NK-92 (cell line): ENCODE data around the gene OSTN.
"Not testable (repeated sequence)": the region's sequence is repeated elsewhere in the genome, so short reads cannot be mapped to it uniquely, and the experiment has no call there.

Experiments used
- DNase-seq: peaks from one replicate; lab custom pipeline; 2025; ENCODE audit not compliant: unreplicated experiment; lab: John Stamatoyannopoulos, UW

OSTN gene, protein sequence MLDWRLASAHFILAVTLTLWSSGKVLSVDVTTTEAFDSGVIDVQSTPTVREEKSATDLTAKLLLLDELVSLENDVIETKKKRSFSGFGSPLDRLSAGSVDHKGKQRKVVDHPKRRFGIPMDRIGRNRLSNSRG

DNA sequence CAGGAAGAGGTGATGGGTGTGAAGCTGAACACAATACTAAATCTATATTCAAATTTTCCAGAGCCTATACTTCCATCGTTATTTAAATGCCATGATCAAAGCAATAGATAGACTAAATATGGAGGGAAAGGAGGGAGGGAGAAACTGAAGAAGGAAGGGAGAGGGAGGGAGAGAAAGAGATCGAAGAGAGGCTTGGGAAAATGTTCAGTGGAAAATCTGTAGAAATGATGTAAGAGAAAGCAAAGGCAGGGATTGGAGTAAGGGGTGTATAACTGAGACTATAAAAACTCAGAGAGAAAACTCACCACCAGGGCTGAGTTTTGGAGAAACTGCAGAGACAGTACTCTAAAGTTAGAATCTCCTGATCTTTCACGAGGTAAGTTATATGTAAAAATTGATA, at the start of gene OSTN:
Gene OSTN (plus strand): TSS at position 310 of the 400 bp plus-strand sequence. CDS start 13,292 bp downstream, outside the sequence.
- no peak for DNase-seq

DNA sequence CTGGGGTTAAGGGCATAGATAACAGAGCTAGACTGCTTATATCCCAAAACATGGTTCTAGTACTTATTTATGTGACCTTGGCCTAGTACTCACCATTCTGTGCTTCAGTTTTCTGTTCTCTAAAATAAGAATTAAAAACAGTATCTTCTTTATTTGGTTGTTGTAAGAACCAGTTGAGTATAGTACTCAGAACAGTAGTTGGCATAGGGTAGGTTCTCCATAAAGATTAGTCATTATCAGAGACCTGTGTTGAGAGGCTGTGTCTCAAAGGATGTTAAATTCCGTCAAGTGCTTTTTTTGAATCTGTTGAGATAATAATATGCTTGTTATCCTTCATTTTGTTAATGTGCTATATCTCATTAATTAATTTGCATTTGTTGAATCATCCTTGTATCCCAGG, 47.4 kb upstream of the OSTN start:
- DNase-seq: no peak

GRCh38 chr3:191154827-191155226, 44.2 kb upstream of the OSTN start:
- no peak for DNase-seq

DNA sequence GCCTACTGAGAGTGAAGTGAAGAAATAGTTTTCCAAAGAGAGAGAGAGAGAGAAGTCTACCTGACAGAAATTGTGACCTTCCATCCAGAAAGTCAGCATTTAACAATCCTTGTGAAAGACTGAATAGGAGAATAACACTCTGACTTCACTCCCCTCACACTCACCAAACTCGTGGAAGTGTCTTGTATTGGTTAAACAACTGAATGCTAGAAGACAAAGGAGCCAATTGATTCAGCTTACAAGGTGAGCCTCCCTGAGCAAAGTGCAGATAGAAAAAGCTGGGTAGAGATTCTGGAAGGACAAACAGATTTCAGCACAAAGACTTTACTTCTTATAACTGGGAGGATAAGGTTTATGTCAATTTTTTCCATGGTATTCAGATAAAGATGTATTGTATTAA, 40.8 kb upstream of the OSTN start:
- no peak for DNase-seq

- DNase-seq: no peak
These were observed 40.2 kb upstream of the OSTN start for GRCh38 chr3:191158815-191159214.

DNA sequence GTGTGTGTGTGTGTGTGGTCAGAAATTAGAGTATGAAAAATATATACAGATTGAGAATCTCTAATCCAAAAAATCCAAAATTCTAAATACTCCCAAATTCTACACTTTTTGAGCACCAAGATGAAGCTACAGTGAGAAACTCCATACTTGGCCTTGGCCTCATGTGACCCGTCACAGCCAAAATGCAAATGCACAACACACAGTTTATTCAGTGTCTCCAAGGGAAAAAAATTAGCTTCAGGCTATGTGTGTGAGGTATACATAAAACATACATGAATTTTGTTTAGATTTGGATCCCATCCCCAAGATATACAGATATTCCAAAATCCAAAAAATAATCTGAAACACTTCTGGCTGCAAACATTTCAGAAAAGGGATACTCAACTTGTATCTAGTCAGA, 33.2 kb upstream of the OSTN start:
- no peak for DNase-seq

- DNase-seq: no peak
These were observed 32.7 kb upstream of the OSTN start for GRCh38 chr3:191166368-191166767.

GRCh38 chr3:191169566-191169965, 29.5 kb upstream of the OSTN start:
- DNase-seq: no peak

DNA sequence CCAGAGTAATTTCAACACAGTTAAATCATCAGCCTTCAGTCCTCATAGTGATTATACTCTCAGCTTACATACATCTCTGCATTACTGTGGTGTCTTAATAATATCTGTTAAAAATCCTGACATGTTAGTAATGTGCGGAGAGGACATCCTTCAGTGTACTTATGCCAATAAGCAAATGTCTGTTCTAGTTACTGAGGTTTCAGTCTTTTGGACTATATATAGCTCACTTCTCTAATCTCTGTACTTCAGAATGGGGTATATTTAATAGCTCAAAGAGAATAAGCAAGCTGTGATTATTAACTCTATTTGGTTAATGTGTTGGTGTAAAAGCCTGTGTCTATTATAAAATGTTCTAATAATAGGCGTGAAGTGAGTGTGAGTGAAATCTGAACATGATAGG, 28.9 kb upstream of the OSTN start:
- no peak for DNase-seq

DNA sequence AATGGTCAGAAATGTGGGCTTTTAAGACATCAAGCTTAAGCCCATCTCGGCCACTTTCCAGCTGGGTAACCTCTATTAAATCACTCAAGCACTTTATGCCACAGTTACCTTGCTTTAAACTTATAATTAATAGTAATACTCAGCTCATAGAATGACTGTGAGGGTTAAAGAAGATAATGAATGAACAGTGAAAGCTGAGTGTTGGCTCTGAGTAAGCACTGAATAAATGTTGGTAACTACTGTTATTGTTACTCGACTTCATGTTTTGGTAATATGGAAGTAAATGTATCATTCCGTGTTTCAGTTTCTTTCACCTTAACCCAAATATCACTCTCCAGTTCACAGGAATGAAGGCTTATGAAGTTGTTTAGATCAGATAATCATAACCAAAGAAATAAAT, 23.9 kb upstream of the OSTN start:
- DNase-seq: no peak

DNA sequence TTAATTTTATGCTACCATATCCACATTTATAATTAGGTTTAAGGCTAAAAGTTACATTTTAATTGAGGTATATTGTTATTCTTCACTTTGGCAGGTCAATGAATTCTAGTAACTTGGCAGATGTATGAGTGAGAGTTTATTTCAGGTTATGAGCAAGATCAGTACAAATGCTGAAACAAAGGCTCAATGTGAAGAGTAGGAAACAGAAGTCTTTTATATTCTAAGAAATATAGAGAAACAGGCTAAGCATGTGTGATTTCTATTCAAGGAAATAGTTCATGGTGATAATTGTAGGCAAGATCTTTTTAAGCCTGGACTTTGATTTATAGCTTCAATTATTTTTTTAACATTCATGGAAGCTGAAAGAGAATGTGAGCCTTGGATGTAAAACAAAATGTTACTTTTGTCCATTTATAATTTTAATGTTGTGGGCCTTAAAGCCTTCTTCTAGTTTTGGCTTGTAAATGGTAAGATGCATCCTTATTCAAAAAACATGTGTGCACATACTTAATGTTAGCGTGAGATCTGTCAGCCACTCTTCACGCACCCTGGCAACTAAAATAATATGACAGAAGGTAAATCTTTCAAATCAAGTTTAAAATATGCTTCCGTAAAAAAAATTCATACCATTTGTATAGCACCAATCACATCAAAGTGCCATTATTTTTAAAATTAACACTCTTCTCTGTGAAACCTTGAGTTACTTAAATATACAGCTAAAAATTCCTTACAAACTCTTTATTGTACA, 22.8 kb upstream of the OSTN start:
- DNase-seq: no peak

GRCh38 chr3:191185382-191185781, 13.7 kb upstream of the OSTN start:
- DNase-seq: not testable (repeated sequence)

- not testable (repeated sequence) for DNase-seq
These were observed 10.8 kb upstream of the OSTN start for GRCh38 chr3:191188246-191188645.

DNA sequence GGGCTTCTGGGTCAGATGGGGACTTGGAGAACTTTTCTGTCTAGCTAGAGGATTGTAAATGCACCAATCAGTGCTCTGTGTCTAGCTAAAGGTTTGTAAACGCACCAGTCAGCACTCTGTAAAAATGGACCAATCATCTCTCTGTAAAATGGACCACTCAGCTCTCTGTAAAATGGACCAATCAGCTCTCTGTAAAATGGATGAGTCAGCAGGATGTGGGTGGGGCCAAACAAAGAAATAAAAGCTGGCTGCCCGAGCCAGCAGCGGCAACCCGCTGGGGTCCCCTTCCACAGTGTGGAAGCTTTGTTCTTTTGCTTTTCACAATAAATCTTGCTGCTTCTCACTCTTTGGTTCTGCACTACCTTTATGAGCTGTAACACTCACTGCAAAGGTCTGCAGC, 6.8 kb upstream of the OSTN start:
- not testable (repeated sequence) for DNase-seq

DNA sequence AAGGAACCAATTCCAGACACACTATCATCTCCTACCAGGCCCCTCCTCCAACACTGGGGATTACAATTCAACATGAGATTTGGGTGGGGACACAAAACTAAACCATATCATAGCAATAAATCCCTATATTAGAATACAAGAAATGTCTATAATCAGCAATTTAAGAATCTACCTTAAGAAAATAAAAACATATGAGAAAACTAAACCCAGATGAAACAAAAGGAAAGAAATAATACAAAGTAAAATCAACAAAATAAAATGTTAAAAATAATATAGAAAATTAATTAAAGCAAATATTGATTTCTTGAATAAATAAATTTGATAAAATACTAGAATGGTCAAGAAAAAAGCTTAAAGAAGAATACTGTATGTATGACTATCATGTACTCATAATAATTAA, 6.1 kb upstream of the OSTN start:
- DNase-seq: no peak

DNA sequence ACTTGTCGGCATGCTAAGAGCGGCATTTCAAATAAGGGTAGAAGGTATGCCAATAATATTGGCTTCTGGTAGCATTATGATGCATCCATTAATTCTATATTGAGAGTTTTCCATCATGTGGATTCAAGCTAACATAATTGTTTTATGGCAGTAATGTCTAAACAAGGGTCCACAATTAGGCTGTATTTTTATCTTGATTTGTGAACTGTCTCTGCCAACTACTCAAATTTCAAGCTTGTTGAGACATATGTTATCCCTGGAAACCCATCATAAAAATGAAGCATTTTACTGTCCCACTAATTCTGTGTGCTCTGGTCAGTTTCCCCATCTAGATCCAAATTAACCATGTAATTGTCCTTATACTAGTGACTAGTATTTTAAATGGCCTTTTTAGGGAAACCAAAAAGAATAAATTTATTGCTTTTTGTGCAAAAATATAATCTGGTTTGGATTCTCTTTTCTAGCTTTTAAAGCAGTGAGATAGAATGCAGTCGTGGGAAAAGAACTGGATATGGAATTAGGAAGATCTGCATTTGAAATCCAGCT, 1.2 kb upstream of the OSTN start:
- DNase-seq: no peak

DNA sequence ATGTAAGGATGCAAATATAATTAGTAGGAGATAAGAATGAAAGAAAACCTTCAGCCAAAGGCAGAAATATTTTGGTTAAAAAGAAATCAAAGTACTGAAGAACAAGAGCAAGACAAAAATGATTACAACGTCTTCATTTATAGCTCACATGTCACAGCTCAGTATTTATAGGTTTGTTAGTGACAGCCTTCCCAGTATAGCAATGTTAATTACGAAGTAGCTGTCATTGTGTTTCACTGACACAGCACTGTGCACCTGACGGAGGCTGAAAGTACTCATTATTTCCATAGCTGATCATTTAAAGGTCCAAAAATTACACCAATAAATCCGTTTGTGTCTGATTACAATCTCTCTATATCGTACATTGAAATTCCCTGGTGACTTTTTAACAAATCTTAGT, 561 bp upstream of the OSTN start:
- no peak for DNase-seq

DNA sequence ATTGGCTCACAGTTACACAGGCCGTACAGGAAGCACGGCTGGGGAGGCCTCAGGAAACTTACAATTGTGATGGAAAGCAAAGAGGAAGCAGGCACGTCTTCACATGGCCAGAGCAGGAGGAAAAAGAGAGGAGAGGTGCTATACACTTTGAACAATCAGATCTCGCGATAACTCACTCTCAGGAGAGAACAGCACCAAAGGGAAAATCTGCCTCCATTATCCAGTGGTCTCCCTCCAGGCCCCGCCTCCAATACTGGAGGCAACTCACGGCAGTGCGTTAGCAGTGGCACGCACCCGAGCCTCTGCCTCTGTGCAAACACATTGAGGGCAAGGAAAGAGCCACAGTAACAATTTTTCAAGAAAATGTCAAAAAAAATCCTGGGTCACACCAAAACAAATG, 11.0 kb downstream of the OSTN start:
- no peak for DNase-seq

DNA sequence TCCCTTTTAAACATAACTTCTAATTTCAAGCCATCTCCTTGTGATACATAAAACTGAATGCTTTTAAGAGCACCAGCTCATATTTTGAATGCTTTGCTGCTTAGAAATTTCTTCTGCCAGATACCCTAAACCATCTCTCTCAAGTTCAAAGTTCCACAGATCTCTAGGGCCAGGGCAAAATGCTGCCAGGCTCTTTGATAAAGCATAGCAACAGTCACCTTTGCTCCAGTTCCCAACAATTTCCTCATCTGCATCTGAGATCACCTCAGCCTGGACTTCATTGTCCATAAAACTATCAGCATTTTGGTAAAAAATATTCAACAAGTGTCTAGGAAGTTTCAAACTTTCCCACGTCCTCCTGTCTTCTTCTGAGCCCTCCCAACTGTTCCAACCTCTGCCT, 17.5 kb downstream of the OSTN start:
- DNase-seq: no peak

DNA sequence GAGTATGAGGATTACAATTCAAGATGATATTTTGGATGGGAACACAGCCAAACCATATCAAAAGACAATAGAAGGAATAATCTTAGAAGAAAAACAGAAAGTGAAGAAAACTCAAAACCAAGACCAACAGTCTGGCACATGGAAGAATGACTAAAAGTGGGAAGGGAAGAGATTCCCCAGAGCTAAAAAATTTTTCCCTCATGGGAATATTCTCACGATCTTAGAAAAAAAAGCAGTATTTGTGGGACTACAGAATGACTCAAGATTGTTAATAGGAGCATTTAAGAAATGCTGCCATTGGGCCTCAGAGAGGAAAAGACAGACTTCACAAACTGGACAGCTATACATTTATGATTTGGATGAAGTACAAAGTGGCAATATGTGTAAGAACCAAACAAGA, 18.3 kb downstream of the OSTN start:
- no peak for DNase-seq

DNA sequence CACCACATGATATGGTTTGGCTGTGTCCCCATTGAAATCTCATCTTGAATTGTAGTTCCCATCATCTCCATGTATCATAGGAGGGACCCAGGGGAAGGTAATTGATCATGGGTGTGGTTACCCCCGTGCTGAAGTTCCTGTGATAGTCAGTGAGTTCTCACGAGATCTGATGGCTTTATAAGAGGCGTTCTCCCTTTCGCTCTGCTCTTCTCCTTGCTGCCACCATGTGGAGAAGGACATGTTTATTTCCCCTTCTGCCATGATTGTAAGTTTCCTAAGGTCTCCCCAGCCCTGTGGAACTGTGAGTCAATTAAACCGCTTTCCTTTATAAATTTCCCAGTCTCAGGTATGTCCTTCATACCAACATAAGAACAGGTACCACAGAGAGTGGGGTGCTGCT, 21.9 kb downstream of the OSTN start:
- DNase-seq: no peak

DNA sequence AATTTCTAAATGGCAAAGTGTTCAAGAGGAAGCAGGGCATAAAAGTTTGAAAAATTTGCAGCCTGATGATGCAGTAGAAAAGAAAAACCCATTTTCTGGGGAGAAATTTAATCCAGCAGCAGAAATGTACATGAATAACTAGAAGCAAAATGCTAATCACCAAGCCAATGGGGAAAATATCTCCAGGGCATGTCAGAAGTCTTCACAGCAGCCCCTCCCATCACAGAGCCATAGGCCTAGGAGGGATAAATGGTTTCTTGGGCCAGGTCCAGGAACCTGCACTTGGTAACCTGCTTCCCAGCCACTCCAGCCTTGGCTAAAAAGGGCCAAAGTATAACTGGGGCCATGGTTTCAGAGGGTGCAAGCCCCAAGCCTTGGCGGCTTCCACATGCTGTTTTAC, 22.6 kb downstream of the OSTN start:
- DNase-seq: no peak

GRCh38 chr3:191227541-191227940, 28.5 kb downstream of the OSTN start:
- DNase-seq: no peak
